ENCODE measurements around the gene PMAIP1.

DNA sequence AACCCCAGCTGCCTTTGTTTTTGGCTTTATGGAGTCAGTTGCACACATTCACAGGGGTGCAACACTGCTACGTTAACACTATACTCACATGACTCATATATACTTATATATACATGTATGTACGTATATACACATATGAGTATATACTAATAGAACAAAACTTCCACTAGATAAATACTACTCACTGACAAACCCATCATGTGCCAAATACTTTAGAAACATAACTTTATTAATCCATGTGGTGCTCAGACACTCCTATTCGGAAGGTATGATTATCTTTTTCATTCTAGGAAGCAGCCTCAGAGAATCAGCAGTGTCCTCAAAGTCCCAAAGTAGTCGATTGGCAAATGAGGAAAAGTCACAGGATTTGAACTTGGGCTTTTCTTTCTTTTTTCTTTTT, 7.9 kb downstream of the PMAIP1 start:
- TF ChIP-seq POLR2A (IDR thresholded peaks at IDR 0.05), result no peak
- TF ChIP-seq, protein P1, sequence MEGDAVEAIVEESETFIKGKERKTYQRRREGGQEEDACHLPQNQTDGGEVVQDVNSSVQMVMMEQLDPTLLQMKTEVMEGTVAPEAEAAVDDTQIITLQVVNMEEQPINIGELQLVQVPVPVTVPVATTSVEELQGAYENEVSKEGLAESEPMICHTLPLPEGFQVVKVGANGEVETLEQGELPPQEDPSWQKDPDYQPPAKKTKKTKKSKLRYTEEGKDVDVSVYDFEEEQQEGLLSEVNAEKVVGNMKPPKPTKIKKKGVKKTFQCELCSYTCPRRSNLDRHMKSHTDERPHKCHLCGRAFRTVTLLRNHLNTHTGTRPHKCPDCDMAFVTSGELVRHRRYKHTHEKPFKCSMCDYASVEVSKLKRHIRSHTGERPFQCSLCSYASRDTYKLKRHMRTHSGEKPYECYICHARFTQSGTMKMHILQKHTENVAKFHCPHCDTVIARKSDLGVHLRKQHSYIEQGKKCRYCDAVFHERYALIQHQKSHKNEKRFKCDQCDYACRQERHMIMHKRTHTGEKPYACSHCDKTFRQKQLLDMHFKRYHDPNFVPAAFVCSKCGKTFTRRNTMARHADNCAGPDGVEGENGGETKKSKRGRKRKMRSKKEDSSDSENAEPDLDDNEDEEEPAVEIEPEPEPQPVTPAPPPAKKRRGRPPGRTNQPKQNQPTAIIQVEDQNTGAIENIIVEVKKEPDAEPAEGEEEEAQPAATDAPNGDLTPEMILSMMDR (IDR thresholded peaks at IDR 0.05), result no peak
